K562 (cell line): Measurements from ENCODE around the gene DHX58. TPM values are rescaled to one million over a fixed set of nuclear protein-coding genes. Genes with fewer than 3 reads are reported as not detected.

Source experiments
- ATAC-seq: fragments of 200-7000 bp; cut with Tn5 transposase; 3 replicates; pipeline ENCODE4 v1.9.1; 2020; ENCODE audit warnings: moderate library complexity
- BruUV-seq: library from RNA; stranded (reverse); fragments of 400-500 nt; replicated peaks from 2 replicates; lab custom pipeline; 2021; lab: Mats Ljungman, UMichigan
- CTCF ChIA-PET: fragments of 300-600 bp; formaldehyde crosslinking; extraction: SDS; loops from one replicate; lab custom pipeline; 2021; ENCODE audit warnings: low intra/inter-chr PET ratio; lab: Yijun Ruan, JAX
- POLR2A ChIA-PET: fragments of 300-600, 350-650 bp; sonication (Branson Sonifier 250); formaldehyde crosslinking; extraction: SDS; loops from one replicate; lab custom pipeline; 2021; ENCODE audit warnings: antibody characterized with exemption, inconsistent platforms; lab: Yijun Ruan, JAX
- DNase-seq, 4 experiments: peaks; one replicate each; pipeline versions ENCODE4 v3.0.0 to v3.0.0-alpha.2; 2011 to 2018; ENCODE audit warnings: low spot score in 3 of 4, mixed read lengths in 3 of 4; ENCODE audit errors: extremely low read depth in 1 of 4
- FAIRE-seq: peaks from 2 replicates; lab custom pipeline; 2011; peaks lifted over from hg19 to GRCh38; lab: Jason Lieb, UNC
- H2AFZ ChIP-seq: 2 replicates; pipeline ENCODE4 v1.6.0; 2011; ENCODE audit warnings: low read depth, low read length, control low read depth, inconsistent platforms
- H3K27ac ChIP-seq: fragments of 200-600 bp; 3 replicates; pipeline ENCODE4 v1.8.0; 2011; ENCODE audit warnings: low read depth, mild to moderate bottlenecking, control low read depth, inconsistent platforms, low read length, moderate library complexity, mixed read lengths; ENCODE audit errors: extremely low read depth
- H3K27me3 ChIP-seq, 2 experiments: fragments of 300-600 bp in 1 of 2; 2 replicates in 1 of 2; 3 replicates in 1 of 2; pipeline versions ENCODE4 v1.6.0 to v1.8.0; 2011; ENCODE audit warnings: inconsistent platforms in 2 of 2, low read length in 2 of 2, mild to moderate bottlenecking in 1 of 2, mixed read lengths in 1 of 2, moderate library complexity in 1 of 2; ENCODE audit not compliant: control insufficient read depth in 2 of 2, insufficient read depth in 2 of 2
- H3K36me3 ChIP-seq: fragments of 300-600 bp; 3 replicates; pipeline ENCODE4 v1.8.0; 2011; ENCODE audit warnings: mild to moderate bottlenecking, low read length, inconsistent platforms; ENCODE audit not compliant: control insufficient read depth, insufficient read depth
- H3K4me1 ChIP-seq, 2 experiments: fragments of 200-600 bp in 1 of 2; replicated peaks in 1 of 2; 2 replicates in 1 of 2; 3 replicates in 1 of 2; pipeline versions ENCODE4 v1.5.1 to v1.8.0; 2011; ENCODE audit warnings: inconsistent platforms in 2 of 2, low read length in 2 of 2, mild to moderate bottlenecking in 1 of 2, mixed read lengths in 1 of 2, moderate library complexity in 1 of 2; ENCODE audit not compliant: control insufficient read depth in 2 of 2, insufficient read depth in 2 of 2
- H3K4me2 ChIP-seq: 2 replicates; pipeline ENCODE4 v1.6.1; 2011; ENCODE audit warnings: low read length, control low read depth, inconsistent platforms, mixed read lengths; ENCODE audit not compliant: insufficient read depth
- H3K4me3 ChIP-seq: fragments of 200-600 bp; sonication (generic), shearing (Covaris generic); 2 replicates; pipeline ENCODE4 v1.5.1; 2016; ENCODE audit warnings: control low read depth, inconsistent platforms
- H3K79me2 ChIP-seq: fragments of 200-600 bp; 3 replicates; pipeline ENCODE4 v1.8.0; 2011; ENCODE audit warnings: low read length, inconsistent platforms; ENCODE audit not compliant: control insufficient read depth, insufficient read depth
- H3K9ac ChIP-seq, 2 experiments: 2 replicates each; pipeline versions ENCODE4 v1.6.0 to v1.6.1; 2011; ENCODE audit warnings: low read depth in 2 of 2, low read length in 2 of 2, control low read depth in 1 of 2, inconsistent platforms in 1 of 2, mild to moderate bottlenecking in 1 of 2, mixed read lengths in 1 of 2; ENCODE audit not compliant: insufficient read depth in 1 of 2
- H3K9me1 ChIP-seq: one replicate; pipeline ENCODE4 v1.6.0; 2011; ENCODE audit warnings: inconsistent platforms, mild to moderate bottlenecking, low read length, moderate library complexity; ENCODE audit not compliant: control insufficient read depth, insufficient read depth
- H3K9me3 ChIP-seq: replicated peaks from 2 replicates; pipeline ENCODE4 v1.5.1; 2011; ENCODE audit warnings: low read depth, low read length, inconsistent platforms; ENCODE audit not compliant: control insufficient read depth, insufficient read depth
- H4K20me1 ChIP-seq: replicated peaks from 2 replicates; pipeline ENCODE4 v1.6.1; 2011; ENCODE audit warnings: low read length, inconsistent platforms, mixed read lengths; ENCODE audit not compliant: control insufficient read depth, insufficient read depth
- E4F1 ChIP-seq: fragments of 250-450 bp; sonication (Bioruptor Pico); IDR thresholded peaks from 2 replicates; pipeline ENCODE4 v1.5.0; 2021; ENCODE audit warnings: mild to moderate bottlenecking, borderline replicate concordance
- FOS ChIP-seq: IDR thresholded peaks from 3 replicates; pipeline ENCODE4 v1.6.1; 2011; ENCODE audit not compliant: insufficient read length; ENCODE audit errors: extremely low read depth
- NFRKB ChIP-seq: fragments of 450-650 bp; IDR thresholded peaks from 2 replicates; pipeline ENCODE4 v1.6.1; 2016; ENCODE audit warnings: low read depth
- NRF1 ChIP-seq, 2 experiments: fragments of 450-650 bp; IDR thresholded peaks in 1 of 2; conservative IDR thresholded peaks in 1 of 2; 2 replicates each; pipeline ENCODE4 v1.6.1; 2014; ENCODE audit warnings: mild to moderate bottlenecking in 2 of 2
- POLR2G ChIP-seq: fragments of 200-400 bp; formaldehyde crosslinking; IDR thresholded peaks from 2 replicates; pipeline ENCODE4 v1.6.1; 2017; ENCODE audit warnings: low read depth, mild to moderate bottlenecking, antibody characterized with exemption, low read length, moderate library complexity
- RBM22 ChIP-seq: fragments of 200-400 bp; formaldehyde crosslinking; IDR thresholded peaks from 2 replicates; pipeline ENCODE4 v1.6.1; 2018; ENCODE audit warnings: low read length, low read depth; ENCODE audit not compliant: poor library complexity, severe bottlenecking
- ZBTB33 ChIP-seq: sonication (generic); formaldehyde crosslinking; IDR thresholded peaks from 2 replicates; pipeline ENCODE4 v1.8.1; 2023; ENCODE audit warnings: mild to moderate bottlenecking, missing genetic modification reagents
- ZNF584 ChIP-seq: fragments of 200-800 bp; sonication (Bioruptor generic); IDR thresholded peaks from 2 replicates; pipeline ENCODE4 v1.6.1; 2016; ENCODE audit warnings: low read depth, mild to moderate bottlenecking, missing genetic modification characterization, missing compliant biosample characterization
- WGBS: fragments of 100-300 bp; shearing (Covaris generic); methylation state at CpG from one replicate; pipeline ENCODE4 v1.1.6; 2016; ENCODE audit warnings: low coverage, mixed read lengths; ENCODE audit not compliant: insufficient coverage; ENCODE audit errors: missing lambda C conversion rate; 5-methylcytosine and 5-hydroxymethylcytosine counted together
- in situ Hi-C: fragments of 300-500 bp; cut with MboI; formaldehyde crosslinking; loops from 4 replicates; pipeline ENCODE4 v1.15.0; 2018; ENCODE audit warnings: inconsistent platforms, mixed read lengths
- intact Hi-C: fragments of 100-400 bp; cut with micrococcal nuclease; formaldehyde crosslinking; loops from 2 replicates; pipeline ENCODE4 v1.14.2; 2022
- polyA plus RNA-seq, 8 experiments: library from polyadenylated mRNA; depleted of rRNA in 4 of 8; stranded (reverse) in 5 of 8; unstranded in 3 of 8; fragments of >200 nt; fragmentation: Nextera tagmentation in 2 of 8; fragmentation: Illumina TruSeq in 1 of 8; extraction: Ambion mirVana in 2 of 8; extraction: Trizol in 1 of 8; gene quantifications; 2 replicates each; pipeline versions ENCODE4 v1.2.1 to v1.2.3, GENCODE V29; 2011 to 2014; ENCODE audit warnings: inconsistent platforms in 1 of 8, missing spikeins in 1 of 8
- total RNA-seq, 7 experiments: library from RNA; depleted of rRNA in 6 of 7; stranded (reverse); fragments of >200 nt in 6 of 7; fragmentation: Illumina TruSeq in 2 of 7; extraction: Trizol in 2 of 7; gene quantifications; 2 replicates each; pipeline versions ENCODE4 v1.2.1 to v1.2.3, GENCODE V29; 2011 to 2021; ENCODE audit warnings: low replicate concordance in 1 of 7

The DHX58 gene
- total and polyA plus RNA-seq, 9 of the 15 experiments (the other 6 are each of a cell fraction or from before 2014, with no cell fraction given), result 0.15 to 3.0 (median 1.4) TPM

- Histone ChIP-seq H3K36me3 (peaks cover 58% of the 10 kb centered on the region), H3K9me1 (peaks cover 3% of the 10 kb centered on the region), H4K20me1 (no peaks in the 10 kb centered on the region), H3K4me2 (peak within 1 kb of the TSS; percentile 50), H3K27ac (peak within 1 kb of the TSS; percentile 67), H3K9ac (peak within 1 kb of the TSS in 1 of 2 experiments; percentile 89; a peak in 3 of 4 replicates), H3K4me3 (no peak within 1 kb of the TSS), H3K27me3 (no peaks in the 10 kb centered on the region), H2AFZ (peak within 1 kb of the TSS; percentile 86), H3K79me2 (peaks cover 10% of the 10 kb centered on the region; the same call in 2 of the 3 replicates), H3K9me3 (no peaks in the 10 kb centered on the region), H3K4me1 (peaks cover 13 to 37% of the 10 kb centered on the region in 2 experiments)
- no peak for DNase-seq
- WGBS, result 94% methylated on average over 48 of the region's 61 CpGs
- no peak for ATAC-seq
- CTCF ChIA-PET, result no interaction called here
- FAIRE-seq, result no peak
- in situ Hi-C loops (loop anchor here (25.0 kb wide), 1 partner anchor 385 kb away; the partner anchor contains the start of gene HAP1), intact Hi-C loops (no loop called here)
- POLR2A ChIA-PET, result no interaction called here
- no TSS peak for BruUV-seq
- no peak for TF ChIP-seq E4F1 (CRISPR knock-in tag)
- TF ChIP-seq ZBTB33 (CRISPR knock-in tag), result peak; percentile 64
- TF ChIP-seq FOS, result no peak
- TF ChIP-seq NFRKB, result no peak
- no peak for TF ChIP-seq NRF1 (conservative IDR thresholded peaks at IDR 0.05 in 1 of 2, IDR thresholded peaks at IDR 0.05 in 1 of 2)
- no peak for TF ChIP-seq ZNF584
- peak; percentile 26 for TF ChIP-seq RBM22
- TF ChIP-seq POLR2G, result peak; percentile 55
These were observed 10.1 kb upstream of the DHX58 start, which contains the start of gene HSPB9 for GRCh38 chr17:42122371-42123303. Gene HSPB9, plus strand, starts transcription at chr17:42122804. Its CDS starts 47 bp downstream, at chr17:42122851.
